ENCODE results near the gene PUS3.

PUS3 gene

GRCh38 chr11:125902927-125903710 lies at the start of gene PUS3:
PUS3 (minus strand) TSS chr11:125903206; CDS start chr11:125896284, 6,922 bp downstream.
- peak; percentile 81 for DNase-seq
- Mint-ChIP-seq H3K27me3 (peaks cover 15 to 16% of the 10 kb centered on the region in 2 donors), H3K9me3 (no peaks in the 10 kb centered on the region)

GRCh38 chr11:125952559-125952958 lies 49.6 kb upstream of the PUS3 start:
- H3K36me3 Mint-ChIP-seq, result no peaks in the 10 kb centered on the region
- DNase-seq, result no peak
- ATAC-seq (replicated peaks), result no peak
- H3K4me1 Mint-ChIP-seq, result no peaks in the 10 kb centered on the region
- no peaks in the 10 kb centered on the region for H3K9me3 Mint-ChIP-seq
- no peak overlapping the region for H3K4me3 Mint-ChIP-seq
- H3K27me3 Mint-ChIP-seq, result peaks cover 8 to 25% of the 10 kb centered on the region in 2 donors
- H3K27ac Mint-ChIP-seq, result no peak overlapping the region

More at GRCh38 chr11:125902927-125903710, at the start of gene PUS3:
- Mint-ChIP-seq H3K4me3 (peak within 1 kb of the TSS; percentile 91 to 97), H3K27ac (peak within 1 kb of the TSS; percentile 94), H3K4me1 (peaks cover 6 to 23% of the 10 kb centered on the region in 2 donors), H3K36me3 (peaks cover 8 to 21% of the 10 kb centered on the region in 2 donors)
- peak; percentile 94 to 97 for ATAC-seq (replicated peaks)

- H3K9me3 Mint-ChIP-seq, result no peaks in the 10 kb centered on the region
- no peaks in the 10 kb centered on the region for H3K4me1 Mint-ChIP-seq
- peaks cover 8 to 25% of the 10 kb centered on the region in 2 donors for H3K27me3 Mint-ChIP-seq
- H3K4me3 Mint-ChIP-seq, result no peak overlapping the region
- no peak overlapping the region for H3K27ac Mint-ChIP-seq
- ATAC-seq (replicated peaks) (no peak), DNase-seq (no peak)
- no peaks in the 10 kb centered on the region for H3K36me3 Mint-ChIP-seq
Observed at GRCh38 chr11:125951731-125952130, 48.7 kb upstream of the PUS3 start.

GRCh38 chr11:125950696-125951651 lies 48.0 kb upstream of the PUS3 start:
- H3K9me3 Mint-ChIP-seq, result no peaks in the 10 kb centered on the region
- H3K4me1 Mint-ChIP-seq, result no peaks in the 10 kb centered on the region
- H3K36me3 Mint-ChIP-seq, result no peaks in the 10 kb centered on the region
- no peak for ATAC-seq (replicated peaks)
- no peak overlapping the region for H3K27ac Mint-ChIP-seq
- no peak for DNase-seq
- peaks cover 7 to 24% of the 10 kb centered on the region in 2 donors for H3K27me3 Mint-ChIP-seq
- H3K4me3 Mint-ChIP-seq, result no peak overlapping the region

- no peak for DNase-seq
- H3K27me3 Mint-ChIP-seq, result peaks cover 4 to 15% of the 10 kb centered on the region in 2 donors
- H3K27ac Mint-ChIP-seq, result no peak overlapping the region
- no peak overlapping the region for H3K4me3 Mint-ChIP-seq
- no peaks in the 10 kb centered on the region for H3K4me1 Mint-ChIP-seq
- ATAC-seq (replicated peaks), result no peak
- H3K36me3 Mint-ChIP-seq, result no peaks in the 10 kb centered on the region
- no peaks in the 10 kb centered on the region for H3K9me3 Mint-ChIP-seq
Observed at GRCh38 chr11:125950178-125950490, 47.1 kb upstream of the PUS3 start.

GRCh38 chr11:125949271-125950177 lies 46.5 kb upstream of the PUS3 start:
- H3K4me3 Mint-ChIP-seq, result no peak overlapping the region
- no peaks in the 10 kb centered on the region for H3K4me1 Mint-ChIP-seq
- H3K9me3 Mint-ChIP-seq, result no peaks in the 10 kb centered on the region
- no peak overlapping the region for H3K27ac Mint-ChIP-seq
- peaks cover 4 to 11% of the 10 kb centered on the region in 2 donors for H3K27me3 Mint-ChIP-seq
- ATAC-seq (replicated peaks) (no peak), DNase-seq (no peak)
- no peaks in the 10 kb centered on the region for H3K36me3 Mint-ChIP-seq

GRCh38 chr11:125948278-125949051 lies 45.5 kb upstream of the PUS3 start:
- Mint-ChIP-seq H3K27ac (no peak overlapping the region), H3K4me3 (no peak overlapping the region), H3K4me1 (no peaks in the 10 kb centered on the region), H3K9me3 (no peaks in the 10 kb centered on the region), H3K27me3 (peaks cover 4 to 11% of the 10 kb centered on the region in 2 donors), H3K36me3 (no peaks in the 10 kb centered on the region)
- no peak for DNase-seq
- no peak for ATAC-seq (replicated peaks)

GRCh38 chr11:125947419-125948277 lies 44.6 kb upstream of the PUS3 start:
- DNase-seq (no peak), ATAC-seq (replicated peaks) (no peak)
- Mint-ChIP-seq H3K4me3 (no peak overlapping the region), H3K36me3 (no peaks in the 10 kb centered on the region), H3K9me3 (no peaks in the 10 kb centered on the region), H3K4me1 (no peaks in the 10 kb centered on the region), H3K27me3 (peaks cover 4 to 11% of the 10 kb centered on the region in 2 donors), H3K27ac (no peak overlapping the region)

GRCh38 chr11:125946712-125947418 lies 43.9 kb upstream of the PUS3 start:
- H3K27ac Mint-ChIP-seq, result no peak overlapping the region
- ATAC-seq (replicated peaks) (no peak), DNase-seq (no peak)
- no peaks in the 10 kb centered on the region for H3K9me3 Mint-ChIP-seq
- no peaks in the 10 kb centered on the region for H3K36me3 Mint-ChIP-seq
- no peak overlapping the region for H3K4me3 Mint-ChIP-seq
- peaks cover 3 to 5% of the 10 kb centered on the region in 2 donors for H3K4me1 Mint-ChIP-seq
- H3K27me3 Mint-ChIP-seq, result peaks cover 10 to 18% of the 10 kb centered on the region in 2 donors

- no peak within 1 kb of the TSS for H3K4me3 Mint-ChIP-seq
- peaks cover 6 to 12% of the 10 kb centered on the region in 2 donors for H3K27me3 Mint-ChIP-seq
- no peaks in the 10 kb centered on the region for H3K36me3 Mint-ChIP-seq
- H3K4me1 Mint-ChIP-seq, result peaks cover 3 to 6% of the 10 kb centered on the region in 2 donors
- no peaks in the 10 kb centered on the region for H3K9me3 Mint-ChIP-seq
- H3K27ac Mint-ChIP-seq, result no peak within 1 kb of the TSS
- DNase-seq (no peak), ATAC-seq (replicated peaks) (no peak)
Observed at GRCh38 chr11:125945797-125946520, 43.0 kb upstream of the PUS3 start, which contains the start of gene VSIG10L2. VSIG10L2 (plus strand) TSS chr11:125946044; CDS start chr11:125946056, 12 bp downstream.

- Mint-ChIP-seq H3K36me3 (no peaks in the 10 kb centered on the region), H3K4me1 (peaks cover 3 to 6% of the 10 kb centered on the region in 2 donors), H3K27ac (no peak overlapping the region), H3K27me3 (peaks cover 6 to 12% of the 10 kb centered on the region in 2 donors), H3K4me3 (no peak overlapping the region), H3K9me3 (no peaks in the 10 kb centered on the region)
- no peak for DNase-seq
- ATAC-seq (replicated peaks), result no peak
Observed at GRCh38 chr11:125945011-125945796, 42.2 kb upstream of the PUS3 start.
